SK-N-MC (cell line): ENCODE measurements around the gene TRAF7.

Experiments used
- EZH2 ChIP-seq: fragments of 200-600 bp; sonication (generic); IDR thresholded peaks from one replicate; pipeline ENCODE4 v1.6.1; 2017; ENCODE audit warnings: antibody characterized with exemption
- FOXP2 ChIP-seq: optimal IDR thresholded peaks from 2 replicates; pipeline ENCODE3; 2011; ENCODE audit warnings: mild to moderate bottlenecking, moderate library complexity; ENCODE audit not compliant: insufficient read depth; ENCODE audit errors: extremely low read length, control extremely low read depth
- POLR2AphosphoS5 ChIP-seq: IDR thresholded peaks from 2 replicates; pipeline ENCODE4 v1.6.1; 2012; ENCODE audit warnings: mild to moderate bottlenecking, low read depth, low read length, borderline replicate concordance

DNA sequence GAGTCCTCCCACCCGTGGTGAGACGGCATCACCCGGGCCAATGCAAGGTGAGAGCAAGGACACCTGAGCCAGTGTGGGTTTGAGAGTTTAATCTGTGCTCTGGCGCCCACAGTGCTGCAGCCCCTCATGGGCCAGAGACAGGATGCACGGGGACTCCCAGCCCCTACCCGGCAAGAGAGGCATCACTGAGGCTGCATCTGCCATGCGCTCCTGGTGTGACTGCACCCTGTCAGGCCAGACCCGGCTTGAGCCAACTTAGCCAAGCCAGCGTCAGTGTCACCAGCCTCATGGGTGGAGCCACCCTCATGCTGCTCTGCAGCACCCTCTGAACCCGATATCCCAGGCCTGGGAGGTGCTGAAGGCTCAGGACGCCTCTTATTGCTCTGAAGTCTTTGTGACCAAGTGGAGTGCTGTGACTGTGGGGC lies 56.4 kb downstream of the TRAF7 start:
- TF ChIP-seq EZH2 (no peak), POLR2AphosphoS5 (no peak), FOXP2 (no peak)
